ENCODE results near the gene TSPEAR.
A peak's percentile ranks its signal among the peaks of the same experiment; 100 is the strongest.
"Not testable (repeated sequence)": the region's sequence is repeated elsewhere in the genome, so short reads cannot be mapped to it uniquely, and the experiment has no call there.

GRCh38 chr21:44479556-44480199, 231.7 kb downstream of the TSPEAR start:
- peak; percentile 62 for TF ChIP-seq CTCF (conservative IDR thresholded peaks at IDR 0.05; ENCODE audit: low read length)
- TF ChIP-seq EZH2phosphoT487 (IDR thresholded peaks at IDR 0.05; ENCODE audit: borderline replicate concordance, low read depth, low read length) = not testable (repeated sequence)

Data from OCI-LY7 (cell line).